ENCODE data around the gene SEMA3E. TPM values are rescaled to one million over a fixed set of nuclear protein-coding genes. Genes with fewer than 3 reads are reported as not detected.
"Not testable (repeated sequence)": the region's sequence is repeated elsewhere in the genome, so short reads cannot be mapped to it uniquely, and the experiment has no call there.

The SEMA3E gene
- total RNA-seq, 1 donor from 2014 or later, result not detected

GRCh38 chr7:83476511-83477050 is 172.4 kb downstream of the SEMA3E start:
- intact Hi-C loops (cut with micrococcal nuclease), result no loop called here

GRCh38 chr7:83475420-83475819 is 173.5 kb downstream of the SEMA3E start:
- Mint-ChIP-seq H3K27ac (no peak overlapping the region), H3K9me3 (no peaks in the 10 kb centered on the region), H3K4me1 (no peaks in the 10 kb centered on the region), H3K27me3 (no peaks in the 10 kb centered on the region), H3K36me3 (ENCODE audit: low read depth) (no peaks in the 10 kb centered on the region), H3K4me3 (no peak overlapping the region)
- no peak for DNase-seq
- intact Hi-C loops (cut with micrococcal nuclease), result no loop called here

More at GRCh38 chr7:83476511-83477050, 172.4 kb downstream of the SEMA3E start:
- H3K4me1 Mint-ChIP-seq, result no peaks in the 10 kb centered on the region
- H3K36me3 Mint-ChIP-seq (ENCODE audit: low read depth), result no peaks in the 10 kb centered on the region
- H3K9me3 Mint-ChIP-seq, result no peaks in the 10 kb centered on the region
- no peak overlapping the region for H3K4me3 Mint-ChIP-seq
- H3K27me3 Mint-ChIP-seq, result no peaks in the 10 kb centered on the region
- no peak overlapping the region for H3K27ac Mint-ChIP-seq
- no peak for DNase-seq

GRCh38 chr7:83472376-83472775 is 176.6 kb downstream of the SEMA3E start:
- DNase-seq, result no peak
- no peaks in the 10 kb centered on the region for H3K4me1 Mint-ChIP-seq
- no peak overlapping the region for H3K4me3 Mint-ChIP-seq
- intact Hi-C loops (cut with micrococcal nuclease), result no loop called here
- no peak overlapping the region for H3K27ac Mint-ChIP-seq
- no peaks in the 10 kb centered on the region for H3K27me3 Mint-ChIP-seq
- no peaks in the 10 kb centered on the region for H3K36me3 Mint-ChIP-seq (ENCODE audit: low read depth)
- H3K9me3 Mint-ChIP-seq, result no peaks in the 10 kb centered on the region

GRCh38 chr7:83469491-83469890 is 179.4 kb downstream of the SEMA3E start:
- DNase-seq, result no peak
- no peaks in the 10 kb centered on the region for H3K4me1 Mint-ChIP-seq
- intact Hi-C loops (cut with micrococcal nuclease), result no loop called here
- no peaks in the 10 kb centered on the region for H3K36me3 Mint-ChIP-seq (ENCODE audit: low read depth)
- H3K27ac Mint-ChIP-seq, result no peak overlapping the region
- H3K27me3 Mint-ChIP-seq, result no peaks in the 10 kb centered on the region
- no peaks in the 10 kb centered on the region for H3K9me3 Mint-ChIP-seq
- no peak overlapping the region for H3K4me3 Mint-ChIP-seq

GRCh38 chr7:83469076-83469475 is 179.9 kb downstream of the SEMA3E start:
- Mint-ChIP-seq H3K27ac (no peak overlapping the region), H3K4me3 (no peak overlapping the region), H3K9me3 (no peaks in the 10 kb centered on the region), H3K27me3 (no peaks in the 10 kb centered on the region), H3K36me3 (ENCODE audit: low read depth) (no peaks in the 10 kb centered on the region), H3K4me1 (no peaks in the 10 kb centered on the region)
- no peak for DNase-seq
- intact Hi-C loops (cut with micrococcal nuclease), result no loop called here

GRCh38 chr7:83468251-83468739 is 180.6 kb downstream of the SEMA3E start:
- Mint-ChIP-seq H3K27me3 (no peaks in the 10 kb centered on the region), H3K36me3 (ENCODE audit: low read depth) (no peaks in the 10 kb centered on the region), H3K9me3 (no peaks in the 10 kb centered on the region), H3K4me1 (no peaks in the 10 kb centered on the region), H3K27ac (no peak overlapping the region), H3K4me3 (no peak overlapping the region)
- intact Hi-C loops (cut with micrococcal nuclease), result no loop called here
- no peak for DNase-seq

- H3K4me3 Mint-ChIP-seq, result no peak overlapping the region
- DNase-seq, result no peak
- no peak overlapping the region for H3K27ac Mint-ChIP-seq
- no peaks in the 10 kb centered on the region for H3K9me3 Mint-ChIP-seq
- H3K27me3 Mint-ChIP-seq, result no peaks in the 10 kb centered on the region
- H3K36me3 Mint-ChIP-seq (ENCODE audit: low read depth), result no peaks in the 10 kb centered on the region
- intact Hi-C loops (cut with micrococcal nuclease), result no loop called here
- H3K4me1 Mint-ChIP-seq, result no peaks in the 10 kb centered on the region
These were observed 181.4 kb downstream of the SEMA3E start for GRCh38 chr7:83467493-83467892.

GRCh38 chr7:83466956-83467355 is 182.0 kb downstream of the SEMA3E start:
- Mint-ChIP-seq H3K27ac (no peak overlapping the region), H3K27me3 (no peaks in the 10 kb centered on the region), H3K4me1 (no peaks in the 10 kb centered on the region), H3K36me3 (ENCODE audit: low read depth) (no peaks in the 10 kb centered on the region), H3K4me3 (no peak overlapping the region), H3K9me3 (no peaks in the 10 kb centered on the region)
- intact Hi-C loops (cut with micrococcal nuclease), result no loop called here
- no peak for DNase-seq

GRCh38 chr7:83466187-83466923 is 182.6 kb downstream of the SEMA3E start:
- Mint-ChIP-seq H3K36me3 (ENCODE audit: low read depth) (no peaks in the 10 kb centered on the region), H3K9me3 (no peaks in the 10 kb centered on the region), H3K4me1 (no peaks in the 10 kb centered on the region), H3K4me3 (no peak overlapping the region), H3K27ac (no peak overlapping the region), H3K27me3 (no peaks in the 10 kb centered on the region)
- intact Hi-C loops (cut with micrococcal nuclease), result no loop called here
- no peak for DNase-seq

- no peaks in the 10 kb centered on the region for H3K27me3 Mint-ChIP-seq
- no peaks in the 10 kb centered on the region for H3K36me3 Mint-ChIP-seq (ENCODE audit: low read depth)
- H3K27ac Mint-ChIP-seq, result no peak overlapping the region
- H3K4me1 Mint-ChIP-seq, result no peaks in the 10 kb centered on the region
- no peaks in the 10 kb centered on the region for H3K9me3 Mint-ChIP-seq
- intact Hi-C loops (cut with micrococcal nuclease), result no loop called here
- no peak overlapping the region for H3K4me3 Mint-ChIP-seq
- no peak for DNase-seq
These were observed 183.3 kb downstream of the SEMA3E start for GRCh38 chr7:83465643-83466042.

GRCh38 chr7:83461820-83462219 is 187.1 kb downstream of the SEMA3E start:
- H3K4me1 Mint-ChIP-seq; H3K27me3 Mint-ChIP-seq; intact Hi-C loops (cut with micrococcal nuclease); DNase-seq; H3K36me3 Mint-ChIP-seq (ENCODE audit: low read depth); H3K27ac Mint-ChIP-seq; H3K9me3 Mint-ChIP-seq; H3K4me3 Mint-ChIP-seq: not testable (repeated sequence)

- H3K4me3 Mint-ChIP-seq; DNase-seq; H3K27ac Mint-ChIP-seq; H3K27me3 Mint-ChIP-seq; H3K4me1 Mint-ChIP-seq; intact Hi-C loops (cut with micrococcal nuclease); H3K9me3 Mint-ChIP-seq; H3K36me3 Mint-ChIP-seq (ENCODE audit: low read depth): not testable (repeated sequence)
These were observed 188.8 kb downstream of the SEMA3E start for GRCh38 chr7:83459930-83460653.

- DNase-seq; H3K4me3 Mint-ChIP-seq; intact Hi-C loops (cut with micrococcal nuclease); H3K9me3 Mint-ChIP-seq; H3K36me3 Mint-ChIP-seq (ENCODE audit: low read depth); H3K4me1 Mint-ChIP-seq; H3K27ac Mint-ChIP-seq; H3K27me3 Mint-ChIP-seq: not testable (repeated sequence)
These were observed 189.6 kb downstream of the SEMA3E start for GRCh38 chr7:83459101-83459929.
